Osteocyte (in vitro differentiated cells): ENCODE measurements around the gene LPIN2. TPM values are rescaled to one million over a fixed set of nuclear protein-coding genes. Genes with fewer than 3 reads are reported as not detected.
"Not testable (repeated sequence)": the region's sequence is repeated elsewhere in the genome, so short reads cannot be mapped to it uniquely, and the experiment has no call there.

Experiments used
- DNase-seq: peaks from one replicate; pipeline ENCODE4 v3.0.0; 2021; ENCODE audit warnings: mixed read lengths; ENCODE audit not compliant: unreplicated experiment; ENCODE audit errors: extremely low spot score
- H3K27ac Mint-ChIP-seq: one replicate; pipeline ENCODE4 v1.8.0; 2021; ENCODE audit warnings: mild to moderate bottlenecking, mixed read lengths; ENCODE audit not compliant: unreplicated experiment
- H3K27me3 Mint-ChIP-seq: one replicate; pipeline ENCODE4 v1.8.0; 2021; ENCODE audit warnings: mixed read lengths; ENCODE audit not compliant: unreplicated experiment
- H3K36me3 Mint-ChIP-seq: one replicate; pipeline ENCODE4 v1.8.0; 2021; ENCODE audit warnings: mixed read lengths; ENCODE audit not compliant: unreplicated experiment
- H3K4me1 Mint-ChIP-seq: one replicate; pipeline ENCODE4 v1.8.0; 2021; ENCODE audit warnings: mixed read lengths; ENCODE audit not compliant: unreplicated experiment
- H3K4me3 Mint-ChIP-seq: one replicate; pipeline ENCODE4 v1.8.0; 2021; ENCODE audit warnings: mild to moderate bottlenecking, moderate library complexity, mixed read lengths; ENCODE audit not compliant: unreplicated experiment
- H3K9me3 Mint-ChIP-seq: one replicate; pipeline ENCODE4 v1.8.0; 2021; ENCODE audit warnings: mixed read lengths; ENCODE audit not compliant: unreplicated experiment
- total RNA-seq: library from RNA; stranded (reverse); gene quantifications from 2 replicates; pipeline ENCODE4 v1.2.1, GENCODE V29; 2021
- TF ChIP-seq, protein P1 (sequence below): fragments of 200-600 bp; sonication (generic); IDR thresholded peaks from 2 replicates; pipeline ENCODE4 v1.5.0; 2021; ENCODE audit warnings: antibody characterized with exemption, mild to moderate bottlenecking, moderate library complexity

The LPIN2 gene
- total RNA-seq, 1 donor from 2014 or later, result 34.8 TPM

DNA sequence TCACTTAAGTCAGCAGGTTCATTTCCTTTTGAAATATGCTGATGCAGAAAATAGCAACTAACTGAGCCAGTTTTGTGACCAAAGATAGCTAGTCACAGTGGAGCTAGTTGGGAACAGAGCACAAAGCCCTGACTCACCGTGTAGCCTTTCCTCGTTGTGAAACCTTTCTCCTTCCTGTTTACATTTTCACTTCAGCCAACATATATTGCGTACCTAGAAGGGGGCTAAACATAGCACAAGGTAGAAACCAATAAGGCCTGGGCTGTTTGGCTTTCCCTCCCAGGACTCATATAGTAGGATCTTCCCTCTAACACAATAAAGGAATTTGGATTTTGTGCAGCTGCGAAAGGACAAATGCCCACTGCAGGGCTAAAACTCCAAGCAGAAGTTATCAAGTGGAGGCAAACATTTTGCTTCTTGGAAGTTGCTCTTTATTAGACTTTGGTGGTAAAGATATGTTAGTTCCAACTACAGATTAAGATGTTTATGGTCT lies 24.5 kb upstream of the LPIN2 start:
- Mint-ChIP-seq H3K9me3 (no peaks in the 10 kb centered on the region), H3K36me3 (no peaks in the 10 kb centered on the region), H3K4me3 (no peak overlapping the region), H3K27me3 (no peaks in the 10 kb centered on the region), H3K27ac (no peak overlapping the region), H3K4me1 (no peaks in the 10 kb centered on the region)
- peak; percentile 5 for DNase-seq
- TF ChIP-seq, protein P1, sequence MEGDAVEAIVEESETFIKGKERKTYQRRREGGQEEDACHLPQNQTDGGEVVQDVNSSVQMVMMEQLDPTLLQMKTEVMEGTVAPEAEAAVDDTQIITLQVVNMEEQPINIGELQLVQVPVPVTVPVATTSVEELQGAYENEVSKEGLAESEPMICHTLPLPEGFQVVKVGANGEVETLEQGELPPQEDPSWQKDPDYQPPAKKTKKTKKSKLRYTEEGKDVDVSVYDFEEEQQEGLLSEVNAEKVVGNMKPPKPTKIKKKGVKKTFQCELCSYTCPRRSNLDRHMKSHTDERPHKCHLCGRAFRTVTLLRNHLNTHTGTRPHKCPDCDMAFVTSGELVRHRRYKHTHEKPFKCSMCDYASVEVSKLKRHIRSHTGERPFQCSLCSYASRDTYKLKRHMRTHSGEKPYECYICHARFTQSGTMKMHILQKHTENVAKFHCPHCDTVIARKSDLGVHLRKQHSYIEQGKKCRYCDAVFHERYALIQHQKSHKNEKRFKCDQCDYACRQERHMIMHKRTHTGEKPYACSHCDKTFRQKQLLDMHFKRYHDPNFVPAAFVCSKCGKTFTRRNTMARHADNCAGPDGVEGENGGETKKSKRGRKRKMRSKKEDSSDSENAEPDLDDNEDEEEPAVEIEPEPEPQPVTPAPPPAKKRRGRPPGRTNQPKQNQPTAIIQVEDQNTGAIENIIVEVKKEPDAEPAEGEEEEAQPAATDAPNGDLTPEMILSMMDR, result no peak

DNA sequence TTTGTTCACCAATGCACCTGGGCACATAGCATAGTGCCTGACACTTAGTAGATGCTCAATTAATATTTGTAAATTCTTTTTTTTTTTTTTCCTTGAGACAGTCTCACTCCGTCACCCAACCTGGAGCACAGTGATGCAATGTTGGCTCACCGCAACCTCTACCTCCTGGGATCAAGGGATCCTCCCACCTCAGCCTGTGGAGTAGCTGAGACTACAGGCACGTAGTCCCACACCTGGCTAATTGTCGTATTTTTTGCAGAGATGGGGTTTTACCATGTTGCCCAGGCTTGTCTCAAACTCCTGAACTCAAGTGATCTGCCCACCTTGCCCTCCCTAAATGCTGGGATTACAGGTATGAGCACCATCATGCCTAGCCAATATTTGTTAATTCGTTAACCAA lies 23.2 kb upstream of the LPIN2 start:
- H3K4me3 Mint-ChIP-seq, result no peak overlapping the region
- TF ChIP-seq, protein P1, result no peak
- DNase-seq, result no peak
- no peaks in the 10 kb centered on the region for H3K36me3 Mint-ChIP-seq
- H3K27ac Mint-ChIP-seq, result no peak overlapping the region
- H3K9me3 Mint-ChIP-seq, result no peaks in the 10 kb centered on the region
- no peaks in the 10 kb centered on the region for H3K4me1 Mint-ChIP-seq
- no peaks in the 10 kb centered on the region for H3K27me3 Mint-ChIP-seq

DNA sequence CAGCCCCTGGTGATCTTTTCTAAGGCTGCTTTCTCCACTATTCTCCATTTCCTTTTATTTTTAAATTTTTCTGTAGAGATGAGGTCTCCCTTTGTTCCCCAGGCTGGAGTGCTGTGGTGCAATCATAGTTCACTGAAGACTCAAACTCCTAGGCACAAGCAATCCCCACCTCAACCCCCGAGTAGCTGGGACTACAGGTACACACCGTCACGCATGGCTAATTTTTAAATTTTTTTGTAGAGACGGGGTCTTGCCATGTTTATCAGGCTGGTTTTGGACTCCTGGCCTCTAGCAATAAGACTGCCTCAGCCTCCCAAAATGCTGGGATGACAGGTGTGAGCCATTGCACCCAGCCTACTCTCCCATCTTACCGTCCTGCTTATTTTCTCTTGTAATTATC lies 22.7 kb upstream of the LPIN2 start:
- Mint-ChIP-seq H3K27ac (no peak overlapping the region), H3K27me3 (no peaks in the 10 kb centered on the region)

DNA sequence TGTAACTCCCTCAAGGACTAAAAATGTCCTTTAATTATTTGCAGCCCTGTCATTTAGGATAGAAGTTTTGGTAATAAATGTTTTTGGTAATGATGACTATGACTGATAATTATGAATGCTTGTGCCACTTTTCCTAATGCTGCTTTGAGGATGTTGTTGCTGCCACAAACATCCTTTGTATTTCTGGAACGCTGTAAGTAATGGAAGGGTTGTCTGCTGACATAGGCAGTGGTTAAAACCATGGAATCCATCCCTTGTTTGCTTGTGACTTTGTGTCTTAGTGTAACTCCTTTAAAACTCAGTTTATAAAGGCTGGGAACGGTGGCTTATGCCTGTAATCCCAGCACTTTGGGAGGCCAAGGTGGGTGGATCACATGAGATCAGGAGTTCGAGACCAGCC lies 19.8 kb upstream of the LPIN2 start:
- H3K4me1 Mint-ChIP-seq, result peaks cover 14% of the 10 kb centered on the region
- H3K27ac Mint-ChIP-seq, result no peak overlapping the region
- TF ChIP-seq, protein P1, result no peak
- no peak for DNase-seq
- no peaks in the 10 kb centered on the region for H3K36me3 Mint-ChIP-seq
- no peak overlapping the region for H3K4me3 Mint-ChIP-seq
- H3K9me3 Mint-ChIP-seq, result no peaks in the 10 kb centered on the region
- H3K27me3 Mint-ChIP-seq, result no peaks in the 10 kb centered on the region

More for the DNA sequence above, 22.7 kb upstream of the LPIN2 start:
- DNase-seq, result no peak
- Mint-ChIP-seq H3K4me3 (no peak overlapping the region), H3K36me3 (no peaks in the 10 kb centered on the region), H3K4me1 (no peaks in the 10 kb centered on the region), H3K9me3 (no peaks in the 10 kb centered on the region)
- TF ChIP-seq, protein P1, result no peak

DNA sequence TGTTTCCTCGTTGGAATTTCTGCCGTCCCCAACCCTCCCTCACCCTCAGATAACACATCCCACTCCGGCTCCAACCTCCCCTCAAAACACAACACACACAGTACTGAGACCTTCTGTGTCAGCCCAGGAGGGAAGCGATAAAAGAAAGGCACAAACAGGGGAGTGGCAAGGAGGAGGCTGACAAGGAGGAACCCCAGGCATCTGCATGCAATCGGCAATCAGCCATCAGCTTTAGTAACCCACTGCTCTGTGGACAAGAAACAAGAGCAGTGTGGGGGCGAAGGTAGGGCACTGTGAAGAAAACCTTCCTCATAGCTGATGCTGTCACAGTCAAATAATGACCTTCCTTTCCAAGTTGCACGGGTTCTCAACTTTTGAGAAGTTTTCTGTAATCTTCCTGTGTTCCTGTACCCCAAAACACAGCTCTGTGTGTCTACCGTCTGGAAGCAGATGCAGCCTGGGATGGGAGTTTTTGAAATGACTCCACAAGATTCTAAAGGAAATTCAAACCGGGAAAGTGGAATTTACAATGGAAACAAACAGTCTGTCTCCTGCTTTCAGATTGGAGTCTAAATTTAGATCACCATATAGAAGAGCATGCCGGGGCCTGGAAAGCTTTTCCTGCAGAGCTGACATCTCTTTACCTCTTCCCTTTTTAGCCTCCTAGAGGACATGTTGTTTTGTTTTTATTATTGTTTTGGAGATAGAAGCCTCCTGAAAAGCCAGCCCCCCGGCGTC lies 16.4 kb upstream of the LPIN2 start:
- peak overlapping the region; percentile 80 for H3K27ac Mint-ChIP-seq
- peaks cover 16% of the 10 kb centered on the region for H3K4me1 Mint-ChIP-seq
- peak overlapping the region; percentile 12 for H3K4me3 Mint-ChIP-seq
- no peaks in the 10 kb centered on the region for H3K27me3 Mint-ChIP-seq
- TF ChIP-seq, protein P1, result no peak
- peak; percentile 56 for DNase-seq
- no peaks in the 10 kb centered on the region for H3K36me3 Mint-ChIP-seq
- H3K9me3 Mint-ChIP-seq, result no peaks in the 10 kb centered on the region

DNA sequence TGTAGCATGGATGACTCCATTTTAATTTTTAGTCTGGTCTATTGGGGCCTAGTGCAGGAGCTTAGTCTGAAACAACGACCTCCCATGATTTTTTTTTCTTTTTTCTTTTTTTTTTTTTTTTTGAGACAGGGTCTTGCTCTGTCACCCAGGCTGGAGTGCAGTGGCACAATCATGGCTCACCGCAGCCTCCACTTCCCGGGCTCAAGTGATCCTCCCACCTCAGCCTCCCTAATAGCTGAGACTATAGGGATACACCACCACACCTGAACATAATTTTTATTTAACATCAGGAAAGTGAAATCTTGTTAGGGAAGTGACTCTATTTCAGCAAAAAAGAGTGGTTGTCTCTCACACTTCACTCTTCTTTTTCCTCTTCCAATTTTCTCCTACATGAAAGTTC lies 15.2 kb upstream of the LPIN2 start:
- not testable (repeated sequence) for H3K27ac Mint-ChIP-seq, H3K4me3 Mint-ChIP-seq, H3K9me3 Mint-ChIP-seq, H3K36me3 Mint-ChIP-seq, H3K27me3 Mint-ChIP-seq, DNase-seq
- H3K4me1 Mint-ChIP-seq, result peaks cover 16% of the 10 kb centered on the region
